Neural crest cell (in vitro differentiated cells): ENCODE measurements around the gene WNK2. TPM values are rescaled to one million over a fixed set of nuclear protein-coding genes. Genes with fewer than 3 reads are reported as not detected.

Experiments used
- DNase-seq: peaks from one replicate; pipeline ENCODE4 v3.0.0; 2021; ENCODE audit warnings: low read depth, mixed read lengths, low spot score
- H3K27ac Mint-ChIP-seq: one replicate; pipeline ENCODE4 v1.8.0; 2021; ENCODE audit warnings: mild to moderate bottlenecking, mixed read lengths; ENCODE audit not compliant: unreplicated experiment
- H3K27me3 Mint-ChIP-seq: 2 replicates; pipeline ENCODE4 v1.8.0; 2021; ENCODE audit warnings: low read depth, mild to moderate bottlenecking, mixed read lengths
- H3K36me3 Mint-ChIP-seq: 2 replicates; pipeline ENCODE4 v1.8.0; 2021; ENCODE audit warnings: low read depth, mild to moderate bottlenecking, mixed read lengths
- H3K4me1 Mint-ChIP-seq: 2 replicates; pipeline ENCODE4 v1.8.0; 2021; ENCODE audit warnings: mixed read lengths
- H3K4me3 Mint-ChIP-seq: one replicate; pipeline ENCODE4 v1.8.0; 2021; ENCODE audit warnings: mild to moderate bottlenecking, mixed read lengths
- H3K9me3 Mint-ChIP-seq: 2 replicates; pipeline ENCODE4 v1.8.0; 2021; ENCODE audit warnings: mixed read lengths
- CTCF ChIP-seq: fragments of 200-600 bp; sonication (generic); conservative IDR thresholded peaks from 2 replicates; pipeline ENCODE4 v1.5.0; 2021; ENCODE audit warnings: antibody characterized with exemption, mild to moderate bottlenecking
- total RNA-seq: library from RNA; stranded (reverse); gene quantifications from 2 replicates; pipeline ENCODE4 v1.2.1, GENCODE V29; 2021

The WNK2 gene
- total RNA-seq, 1 donor from 2014 or later: 27.8 TPM

GRCh38 chr9:93302586-93303257, 118.8 kb downstream of the WNK2 start:
- Mint-ChIP-seq H3K27ac (peak overlapping the region; percentile 71), H3K36me3 (no peaks in the 10 kb centered on the region), H3K27me3 (no peaks in the 10 kb centered on the region), H3K9me3 (no peaks in the 10 kb centered on the region), H3K4me1 (peaks cover 6% of the 10 kb centered on the region), H3K4me3 (no peak overlapping the region)
- DNase-seq: peak; percentile 48
- peak; percentile 63 for TF ChIP-seq CTCF

- H3K36me3 Mint-ChIP-seq: no peaks in the 10 kb centered on the region
- DNase-seq: no peak
- H3K4me1 Mint-ChIP-seq: peaks cover 6% of the 10 kb centered on the region
- TF ChIP-seq CTCF: no peak
- no peaks in the 10 kb centered on the region for H3K9me3 Mint-ChIP-seq
- no peak overlapping the region for H3K27ac Mint-ChIP-seq
- H3K27me3 Mint-ChIP-seq: no peaks in the 10 kb centered on the region
- no peak overlapping the region for H3K4me3 Mint-ChIP-seq
Measured at GRCh38 chr9:93303258-93303771, 119.4 kb downstream of the WNK2 start.

GRCh38 chr9:93303806-93304573, 120.1 kb downstream of the WNK2 start:
- no peak overlapping the region for H3K4me3 Mint-ChIP-seq
- H3K27ac Mint-ChIP-seq: peak overlapping the region; percentile 35
- no peaks in the 10 kb centered on the region for H3K36me3 Mint-ChIP-seq

GRCh38 chr9:93304574-93305496, 120.9 kb downstream of the WNK2 start:
- Mint-ChIP-seq H3K4me1 (peaks cover 6% of the 10 kb centered on the region), H3K27ac (no peak overlapping the region), H3K9me3 (no peaks in the 10 kb centered on the region), H3K36me3 (no peaks in the 10 kb centered on the region), H3K27me3 (no peaks in the 10 kb centered on the region), H3K4me3 (no peak overlapping the region)
- peak; percentile 74 for TF ChIP-seq CTCF
- peak; percentile 66 for DNase-seq

More at GRCh38 chr9:93303806-93304573, 120.1 kb downstream of the WNK2 start:
- H3K9me3 Mint-ChIP-seq: no peaks in the 10 kb centered on the region
- peaks cover 6% of the 10 kb centered on the region for H3K4me1 Mint-ChIP-seq
- TF ChIP-seq CTCF: no peak
- no peak for DNase-seq
- no peaks in the 10 kb centered on the region for H3K27me3 Mint-ChIP-seq

- DNase-seq: no peak
- H3K9me3 Mint-ChIP-seq: no peaks in the 10 kb centered on the region
Measured at GRCh38 chr9:93305497-93306020, 121.6 kb downstream of the WNK2 start.

More at GRCh38 chr9:93305497-93306020, 121.6 kb downstream of the WNK2 start:
- peaks cover 5% of the 10 kb centered on the region for H3K4me1 Mint-ChIP-seq
- no peaks in the 10 kb centered on the region for H3K27me3 Mint-ChIP-seq
- no peak overlapping the region for H3K27ac Mint-ChIP-seq
- TF ChIP-seq CTCF: no peak
- no peak overlapping the region for H3K4me3 Mint-ChIP-seq
- no peaks in the 10 kb centered on the region for H3K36me3 Mint-ChIP-seq
